Measurements from ENCODE around the gene CPNE5. TPM values are rescaled to one million over a fixed set of nuclear protein-coding genes. Genes with fewer than 3 reads are reported as not detected.

The CPNE5 gene
- total and polyA plus RNA-seq, 12 donors, result 0.26 to 3.5 (median 1.1) TPM; not detected in 1

- WGBS, 4 donors, result 93 to 95% (median 94%) methylated on average over 9 to 12 of the region's 12 CpGs
- no peak overlapping the region for H3K27ac ChIP-seq
- H3K27me3 ChIP-seq, result no peaks in the 10 kb centered on the region
- H3K36me3 ChIP-seq (replicated peaks in 1 of 2), result no peaks in the 10 kb centered on the region
- no peaks in the 10 kb centered on the region for H3K9me3 ChIP-seq (replicated peaks in 1 of 3)
- TF ChIP-seq POLR2A (IDR thresholded peaks at IDR 0.05) (no peak), CTCF (IDR thresholded peaks at IDR 0.05) (no peak)
- no peak overlapping the region for H3K4me3 ChIP-seq
- intact Hi-C loops (cut with DNase I), result no loop called here
- DNase-seq, result no peak
- no peaks in the 10 kb centered on the region for H3K4me1 ChIP-seq (replicated peaks in 1 of 2)
Observed at GRCh38 chr6:36797055-36797454, 42.2 kb downstream of the CPNE5 start.

GRCh38 chr6:36794713-36795065 is 44.6 kb downstream of the CPNE5 start:
- no peak overlapping the region for H3K27ac ChIP-seq
- 92 to 100% (median 96%) methylated on average over 3 to 5 of the region's 5 CpGs for WGBS, 4 donors
- no peak overlapping the region for H3K4me3 ChIP-seq
- TF ChIP-seq CTCF (IDR thresholded peaks at IDR 0.05) (no peak), POLR2A (IDR thresholded peaks at IDR 0.05) (no peak)
- H3K36me3 ChIP-seq (replicated peaks in 1 of 2), result no peaks in the 10 kb centered on the region
- DNase-seq, result no peak
- no peaks in the 10 kb centered on the region for H3K27me3 ChIP-seq
- intact Hi-C loops (cut with DNase I), result no loop called here
- no peaks in the 10 kb centered on the region for H3K9me3 ChIP-seq (replicated peaks in 1 of 3)
- no peaks in the 10 kb centered on the region for H3K4me1 ChIP-seq (replicated peaks in 1 of 2)

DNA sequence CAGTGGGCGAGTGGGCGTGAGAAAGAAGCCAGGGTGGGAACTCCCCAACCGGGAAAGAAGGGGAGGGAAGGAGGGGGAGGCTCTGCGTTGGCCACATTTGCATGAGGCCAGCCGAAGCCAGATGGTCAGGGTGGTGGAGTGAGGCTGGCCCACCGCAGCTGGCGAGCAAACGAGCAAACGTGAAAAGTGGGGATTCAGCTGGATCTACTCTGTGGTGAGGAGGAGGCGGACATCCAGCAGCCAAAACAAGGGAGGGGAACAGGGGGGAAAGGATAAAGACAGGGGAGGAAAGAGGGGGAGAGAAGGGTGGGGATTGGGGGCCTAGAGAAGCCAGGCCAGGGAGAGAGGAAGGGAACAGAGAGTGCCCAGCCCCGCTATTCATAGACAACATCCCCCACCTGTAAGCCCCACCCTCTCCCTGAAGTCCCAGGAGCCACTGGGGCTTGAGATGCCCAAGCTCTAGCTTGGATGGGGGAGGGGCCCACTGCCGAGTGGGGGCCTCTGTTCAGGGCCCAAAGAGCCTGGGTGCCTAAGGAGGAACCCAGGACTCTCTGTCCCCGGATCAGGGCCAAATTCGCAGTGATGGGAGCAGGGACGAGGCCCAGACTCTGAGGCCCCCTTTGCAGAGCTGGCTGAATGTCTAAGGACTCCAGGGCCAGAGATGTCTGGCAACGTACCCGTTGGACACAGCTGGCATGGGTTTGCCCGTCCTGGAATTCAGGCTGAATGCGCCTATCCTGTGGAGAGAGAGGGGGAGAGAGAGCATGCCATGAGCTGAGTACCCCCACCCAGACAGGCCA is 45.1 kb downstream of the CPNE5 start:
- Histone ChIP-seq H3K27ac (no peak overlapping the region), H3K9me3 (replicated peaks in 1 of 3) (no peaks in the 10 kb centered on the region), H3K4me3 (no peak overlapping the region), H3K27me3 (no peaks in the 10 kb centered on the region), H3K36me3 (replicated peaks in 1 of 2) (no peaks in the 10 kb centered on the region), H3K4me1 (replicated peaks in 1 of 2) (no peaks in the 10 kb centered on the region)
- intact Hi-C loops (cut with DNase I), result no loop called here
- DNase-seq, result no peak
- 63 to 77% (median 70%) methylated on average over 16 to 19 of the region's 19 CpGs for WGBS, 4 donors
- no peak for TF ChIP-seq POLR2A (IDR thresholded peaks at IDR 0.05)
- TF ChIP-seq CTCF (IDR thresholded peaks at IDR 0.05), result no peak

DNA sequence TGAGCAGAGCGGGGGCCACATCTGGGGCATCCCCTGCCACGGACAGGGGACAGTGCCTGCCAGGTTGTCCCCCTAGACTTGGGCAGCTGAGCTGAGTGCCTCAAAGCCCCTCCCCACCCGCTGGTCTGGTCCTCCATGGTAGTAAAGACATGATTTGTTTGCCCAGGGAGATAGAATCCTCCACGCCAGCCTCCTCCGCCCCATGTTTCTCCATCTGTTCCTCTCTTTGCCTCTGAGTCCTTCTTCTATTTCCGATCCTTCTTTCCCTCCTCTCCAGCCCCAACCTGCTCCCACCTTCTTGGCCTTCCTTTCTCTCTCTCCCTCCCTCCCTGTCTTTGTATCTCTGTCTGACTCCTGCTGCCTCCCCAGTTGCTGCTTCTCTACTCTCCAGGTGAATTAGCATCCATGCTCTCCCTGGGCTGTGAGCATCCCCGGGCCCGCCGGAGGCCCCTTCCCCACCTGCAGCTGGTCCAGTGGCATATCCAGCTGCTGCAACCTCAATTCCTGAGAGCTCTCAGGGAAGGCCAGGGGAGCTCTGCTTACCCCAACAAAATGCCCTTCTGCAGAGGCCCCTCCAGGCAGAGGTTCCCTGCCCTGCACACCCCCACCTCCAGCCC is 45.8 kb downstream of the CPNE5 start:
- TF ChIP-seq POLR2A (IDR thresholded peaks at IDR 0.05), result no peak
- H3K27me3 ChIP-seq, result no peaks in the 10 kb centered on the region
- no peak overlapping the region for H3K27ac ChIP-seq
- H3K9me3 ChIP-seq (replicated peaks in 1 of 3), result no peaks in the 10 kb centered on the region
- no peaks in the 10 kb centered on the region for H3K4me1 ChIP-seq (replicated peaks in 1 of 2)
- intact Hi-C loops (cut with DNase I), result no loop called here
- DNase-seq, result no peak
- no peaks in the 10 kb centered on the region for H3K36me3 ChIP-seq (replicated peaks in 1 of 2)
- H3K4me3 ChIP-seq, result no peak overlapping the region
- 78 to 87% (median 84%) methylated on average over 8 to 9 of the region's 9 CpGs for WGBS, 4 donors

All from adrenal gland (tissue), 12 donors.